GM10266 (cell line): ENCODE measurements around the gene SPAG17.
A peak's percentile ranks its signal among the peaks of the same experiment; 100 is the strongest.

Experiments used
- DNase-seq: peaks from one replicate; pipeline ENCODE4 v3.0.0; 2012; ENCODE audit errors: extremely low spot score
- TF ChIP-seq, protein P1 (sequence below): IDR thresholded peaks from 2 replicates; pipeline ENCODE4 v1.5.1; 2012; ENCODE audit warnings: mild to moderate bottlenecking, low read depth; ENCODE audit not compliant: control insufficient read depth, insufficient read depth; ENCODE audit errors: missing control alignments

SPAG17 gene

DNA sequence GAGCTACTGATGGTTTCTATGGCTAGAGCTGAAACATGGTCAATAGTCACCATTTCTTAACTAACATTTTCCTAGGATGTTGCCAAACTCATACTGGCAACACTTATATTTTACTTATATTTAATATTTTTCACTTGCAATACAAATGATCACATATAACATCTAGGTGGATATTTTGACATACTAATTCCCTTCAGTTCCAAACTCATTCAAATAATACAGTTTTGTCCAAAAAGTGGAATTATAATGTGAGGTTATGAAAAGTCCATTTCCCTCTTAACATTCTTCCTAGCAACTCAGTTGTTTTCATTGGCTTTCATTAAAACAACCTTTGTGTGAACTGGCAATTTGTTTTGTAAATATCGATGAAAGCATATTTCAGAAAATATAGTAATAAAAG, 16.0 kb downstream of the SPAG17 start:
- TF ChIP-seq, protein P1, sequence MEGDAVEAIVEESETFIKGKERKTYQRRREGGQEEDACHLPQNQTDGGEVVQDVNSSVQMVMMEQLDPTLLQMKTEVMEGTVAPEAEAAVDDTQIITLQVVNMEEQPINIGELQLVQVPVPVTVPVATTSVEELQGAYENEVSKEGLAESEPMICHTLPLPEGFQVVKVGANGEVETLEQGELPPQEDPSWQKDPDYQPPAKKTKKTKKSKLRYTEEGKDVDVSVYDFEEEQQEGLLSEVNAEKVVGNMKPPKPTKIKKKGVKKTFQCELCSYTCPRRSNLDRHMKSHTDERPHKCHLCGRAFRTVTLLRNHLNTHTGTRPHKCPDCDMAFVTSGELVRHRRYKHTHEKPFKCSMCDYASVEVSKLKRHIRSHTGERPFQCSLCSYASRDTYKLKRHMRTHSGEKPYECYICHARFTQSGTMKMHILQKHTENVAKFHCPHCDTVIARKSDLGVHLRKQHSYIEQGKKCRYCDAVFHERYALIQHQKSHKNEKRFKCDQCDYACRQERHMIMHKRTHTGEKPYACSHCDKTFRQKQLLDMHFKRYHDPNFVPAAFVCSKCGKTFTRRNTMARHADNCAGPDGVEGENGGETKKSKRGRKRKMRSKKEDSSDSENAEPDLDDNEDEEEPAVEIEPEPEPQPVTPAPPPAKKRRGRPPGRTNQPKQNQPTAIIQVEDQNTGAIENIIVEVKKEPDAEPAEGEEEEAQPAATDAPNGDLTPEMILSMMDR = no peak
- no peak for DNase-seq

- no peak for DNase-seq
- TF ChIP-seq, protein P1 = no peak
These were observed 24.2 kb downstream of the SPAG17 start for GRCh38 chr1:118160806-118161205.

GRCh38 chr1:118159569-118159968, 25.5 kb downstream of the SPAG17 start:
- no peak for DNase-seq
- TF ChIP-seq, protein P1 = no peak

DNA sequence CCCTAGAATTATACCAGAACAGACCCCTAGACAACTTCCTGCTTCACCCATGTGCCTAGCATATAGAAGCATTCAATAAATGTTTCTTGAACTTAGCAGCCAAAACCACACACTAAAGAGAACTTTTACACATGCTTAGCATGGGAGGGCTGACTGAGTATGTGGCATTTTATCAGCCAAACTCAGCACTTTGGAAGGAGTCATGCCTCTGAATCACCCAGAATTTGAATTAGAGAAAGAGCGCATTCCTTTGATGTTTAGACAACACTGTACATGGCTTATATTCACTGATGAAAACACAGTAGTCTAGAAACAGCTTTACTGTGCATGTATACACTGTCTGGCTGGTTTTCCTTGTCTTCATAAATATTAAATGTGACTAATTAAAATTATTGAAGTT, 26.1 kb downstream of the SPAG17 start:
- TF ChIP-seq, protein P1 = no peak
- no peak for DNase-seq

DNA sequence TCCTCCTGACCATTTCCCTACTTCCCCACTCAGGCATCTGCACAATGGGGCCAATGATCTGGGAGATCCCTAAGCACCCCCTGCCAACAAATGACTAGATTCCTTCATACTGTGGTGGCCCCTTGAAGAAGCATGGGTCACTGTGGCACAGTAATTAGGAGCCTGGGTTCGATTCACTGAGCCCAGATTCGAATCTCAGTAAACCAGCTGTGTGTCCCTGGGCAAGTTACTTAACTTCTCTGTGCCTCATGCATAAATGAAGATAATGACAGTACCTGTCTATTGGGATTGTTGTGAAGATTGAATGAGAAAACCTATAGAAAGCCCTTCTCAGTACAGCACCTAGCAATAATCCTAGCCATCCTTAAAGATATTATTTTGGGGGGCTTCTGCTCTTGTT, 27.5 kb downstream of the SPAG17 start:
- TF ChIP-seq, protein P1 = no peak
- DNase-seq = no peak

DNA sequence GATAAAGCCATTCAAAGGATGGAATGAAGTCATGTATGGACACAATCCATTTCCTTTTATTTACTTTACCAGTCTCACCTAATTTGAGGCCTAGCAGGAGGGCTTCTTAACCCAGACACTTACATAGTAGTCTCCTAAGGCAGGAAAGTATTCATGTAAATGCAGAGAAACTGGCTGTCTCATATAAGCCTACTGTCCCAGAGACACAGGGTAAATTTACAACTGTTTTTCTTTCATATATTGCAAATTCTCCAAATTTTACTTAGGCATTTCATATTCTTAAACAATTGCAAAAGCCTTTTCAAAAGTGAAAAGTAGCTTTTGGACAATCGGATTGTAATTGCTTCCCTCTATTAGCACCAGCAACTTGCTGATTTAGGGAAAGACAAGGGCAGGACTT, 29.9 kb downstream of the SPAG17 start:
- TF ChIP-seq, protein P1 = no peak
- no peak for DNase-seq

DNA sequence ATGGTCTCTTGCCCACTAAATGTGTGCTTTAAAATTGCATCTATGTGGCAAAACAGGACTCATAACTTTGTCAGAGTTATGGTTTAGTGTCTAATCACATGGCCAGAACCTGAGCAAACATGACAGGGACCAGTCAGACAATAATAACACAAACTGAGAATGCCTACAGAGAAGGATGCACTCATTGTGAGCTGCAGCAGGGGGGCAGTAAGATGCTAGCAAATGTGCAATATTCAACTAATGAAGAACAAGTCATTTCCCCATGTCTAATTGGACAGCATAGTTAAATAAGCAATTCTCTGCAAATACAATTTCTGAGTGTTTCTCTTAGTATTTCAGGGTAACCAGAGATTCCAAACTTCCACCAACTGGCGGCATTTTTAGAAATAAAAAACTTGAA, 30.8 kb downstream of the SPAG17 start:
- DNase-seq = peak; percentile 20
- TF ChIP-seq, protein P1 = peak; percentile 62
